Endothelial cell of umbilical vein (primary cell): Measurements from ENCODE around the gene ZNF385B. TPM values are rescaled to one million over a fixed set of nuclear protein-coding genes. Genes with fewer than 3 reads are reported as not detected.

Experiments used
- BruUV-seq: library from RNA; stranded (reverse); fragments of 400-500 nt; replicated peaks from 2 replicates; lab custom pipeline; 2021; lab: Mats Ljungman, UMichigan
- CTCF ChIA-PET: fragments of 300-600, 350-600 bp; sonication (Branson Sonifier 250); formaldehyde crosslinking; loops from one replicate; lab custom pipeline; 2021; ENCODE audit warnings: antibody characterized with exemption, inconsistent platforms; lab: Charles Lee
- POLR2A ChIA-PET: fragments of 300-600, 350-600 bp; sonication (Branson Sonifier 250); formaldehyde crosslinking; loops from one replicate; lab custom pipeline; 2021; ENCODE audit warnings: antibody characterized with exemption, inconsistent platforms; lab: Charles Lee
- DNase-seq: peaks from one replicate; pipeline ENCODE4 v3.0.0-alpha.2; 2011; ENCODE audit warnings: low read depth, low spot score
- FAIRE-seq: peaks from 2 replicates; lab custom pipeline; 2011; peaks lifted over from hg19 to GRCh38; lab: Jason Lieb, UNC
- H2AFZ ChIP-seq: 2 replicates; pipeline ENCODE4 v1.6.0; 2012; ENCODE audit warnings: low read depth, low read length, control low read depth, inconsistent platforms
- H3K27ac ChIP-seq: 2 replicates; pipeline ENCODE4 v1.5.1; 2011; ENCODE audit warnings: low read depth, mild to moderate bottlenecking, control low read depth, low read length, moderate library complexity; ENCODE audit not compliant: insufficient read depth
- H3K27me3 ChIP-seq, 2 experiments: 2 replicates each; pipeline versions ENCODE4 v1.6.0 to v1.6.1; 2011; ENCODE audit warnings: low read length in 2 of 2, mixed read lengths in 1 of 2; ENCODE audit not compliant: control insufficient read depth in 2 of 2, insufficient read depth in 2 of 2
- H3K36me3 ChIP-seq, 2 experiments: 2 replicates in 1 of 2; 3 replicates in 1 of 2; pipeline ENCODE4 v1.5.1; 2011; ENCODE audit warnings: low read length in 2 of 2, mild to moderate bottlenecking in 1 of 2, moderate library complexity in 1 of 2; ENCODE audit not compliant: control insufficient read depth in 2 of 2, insufficient read depth in 2 of 2; ENCODE audit errors: extremely low read depth in 1 of 2
- H3K4me1 ChIP-seq: 3 replicates; pipeline ENCODE4 v1.5.1; 2011; ENCODE audit warnings: mild to moderate bottlenecking, low read length; ENCODE audit not compliant: control insufficient read depth, insufficient read depth; ENCODE audit errors: extremely low read depth
- H3K4me2 ChIP-seq: 2 replicates; pipeline ENCODE4 v1.6.1; 2011; ENCODE audit warnings: low read length, control low read depth, mixed read lengths; ENCODE audit not compliant: insufficient read depth
- H3K4me3 ChIP-seq, 3 experiments: fragments of 200-600 bp in 1 of 3; sonication (generic), shearing (Covaris generic) in 1 of 3; replicated peaks in 1 of 3; 2 replicates each; pipeline ENCODE4 v1.5.1; 2011 to 2016; ENCODE audit warnings: control low read depth in 3 of 3, low read length in 3 of 3, mild to moderate bottlenecking in 2 of 3, inconsistent platforms in 1 of 3, low read depth in 1 of 3, moderate library complexity in 1 of 3; ENCODE audit not compliant: insufficient read depth in 1 of 3
- H3K79me2 ChIP-seq: 2 replicates; pipeline ENCODE4 v1.6.0; 2012; ENCODE audit warnings: low read length, inconsistent platforms; ENCODE audit not compliant: control insufficient read depth, insufficient read depth
- H3K9ac ChIP-seq: replicated peaks from 2 replicates; pipeline ENCODE3; 2011; ENCODE audit warnings: low read length, control low read depth; ENCODE audit not compliant: insufficient read depth; ENCODE audit errors: extremely low read depth
- H3K9me1 ChIP-seq: replicated peaks from 3 replicates; pipeline ENCODE4 v1.6.0; 2011; ENCODE audit warnings: mild to moderate bottlenecking, low read length; ENCODE audit not compliant: control insufficient read depth, insufficient read depth; ENCODE audit errors: extremely low read depth
- H3K9me3 ChIP-seq: replicated peaks from 2 replicates; pipeline ENCODE4 v1.5.1; 2012; ENCODE audit warnings: low read length, inconsistent platforms; ENCODE audit not compliant: control insufficient read depth, insufficient read depth
- H4K20me1 ChIP-seq: replicated peaks from 2 replicates; pipeline ENCODE3; 2011; ENCODE audit warnings: mild to moderate bottlenecking, low read length; ENCODE audit not compliant: control insufficient read depth, insufficient read depth; ENCODE audit errors: extremely low read depth
- EZH2 ChIP-seq: IDR thresholded peaks from 2 replicates; pipeline ENCODE4 v1.6.1; 2012; ENCODE audit warnings: borderline replicate concordance, low read depth, mild to moderate bottlenecking, moderate library complexity, low read length, inconsistent platforms; ENCODE audit not compliant: severe bottlenecking
- FOS ChIP-seq: IDR thresholded peaks from 2 replicates; pipeline ENCODE4 v1.6.1; 2011; ENCODE audit warnings: mild to moderate bottlenecking, low read length, moderate library complexity, borderline replicate concordance; ENCODE audit not compliant: insufficient read depth
- GATA2 ChIP-seq: IDR thresholded peaks from 2 replicates; pipeline ENCODE4 v1.7.0; 2011; ENCODE audit warnings: low read depth, mild to moderate bottlenecking, moderate library complexity, mixed read lengths, low read length; ENCODE audit not compliant: insufficient read length, insufficient read depth
- JUN ChIP-seq: IDR thresholded peaks from 2 replicates; pipeline ENCODE4 v1.6.1; 2011; ENCODE audit warnings: borderline replicate concordance, low read depth; ENCODE audit not compliant: insufficient read length, insufficient read depth
- MYC ChIP-seq: IDR thresholded peaks from one replicate; pipeline ENCODE4 v1.6.1; 2011; ENCODE audit warnings: mild to moderate bottlenecking, low read depth, low read length
- POLR2A ChIP-seq: IDR thresholded peaks from 2 replicates; pipeline ENCODE4 v1.6.1; 2012; ENCODE audit warnings: low read depth, mild to moderate bottlenecking, control low read depth, low read length
- POLR2AphosphoS5 ChIP-seq: IDR thresholded peaks from 2 replicates; pipeline ENCODE4 v1.6.1; 2012; ENCODE audit warnings: low read depth, mild to moderate bottlenecking, control low read depth, low read length, moderate library complexity; ENCODE audit not compliant: insufficient read depth
- dilution Hi-C: fragments of 300-500 bp; cut with MboI; formaldehyde crosslinking; loops from one replicate; pipeline ENCODE4 v1.15.0; 2019; ENCODE audit warnings: low sequenced_read_pairs; ENCODE audit not compliant: extremely low pct_ligation_motif_present
- intact Hi-C: fragments of 100-400 bp; cut with micrococcal nuclease; formaldehyde crosslinking; loops from one replicate; pipeline ENCODE4 v1.10.0; 2022
- polyA plus RNA-seq, 4 experiments: library from polyadenylated mRNA; depleted of rRNA in 3 of 4; stranded (reverse) in 3 of 4; unstranded in 1 of 4; fragments of >200 nt; gene quantifications; 2 replicates each; pipeline versions ENCODE4 v1.2.1 to v1.2.3, GENCODE V29; 2011 to 2012; ENCODE audit warnings: missing spikeins in 1 of 4
- total RNA-seq: library from RNA; stranded (reverse); gene quantifications from 2 replicates; pipeline ENCODE4 v1.2.3, GENCODE V29; 2021
- TF ChIP-seq, protein P1 (sequence below): IDR thresholded peaks from 2 replicates; pipeline ENCODE4 v1.6.1; 2011; ENCODE audit not compliant: insufficient read depth, insufficient read length
- TF ChIP-seq, protein P2 (sequence below), 2 donors: IDR thresholded peaks; 1 replicate in 1 of 2; 2 replicates in 1 of 2; pipeline ENCODE4 v1.5.1; 2011; ENCODE audit warnings: low read length in 2 of 2, mild to moderate bottlenecking in 2 of 2, moderate library complexity in 2 of 2, control low read depth in 1 of 2, inconsistent platforms in 1 of 2, low read depth in 1 of 2; ENCODE audit not compliant: insufficient read depth in 1 of 2; ENCODE audit errors: extremely low read depth in 1 of 2

The ZNF385B gene
- total and polyA plus RNA-seq, 2 donors (not counting 3 experiments of a cell fraction or from before 2014, with no cell fraction given): not detected

DNA sequence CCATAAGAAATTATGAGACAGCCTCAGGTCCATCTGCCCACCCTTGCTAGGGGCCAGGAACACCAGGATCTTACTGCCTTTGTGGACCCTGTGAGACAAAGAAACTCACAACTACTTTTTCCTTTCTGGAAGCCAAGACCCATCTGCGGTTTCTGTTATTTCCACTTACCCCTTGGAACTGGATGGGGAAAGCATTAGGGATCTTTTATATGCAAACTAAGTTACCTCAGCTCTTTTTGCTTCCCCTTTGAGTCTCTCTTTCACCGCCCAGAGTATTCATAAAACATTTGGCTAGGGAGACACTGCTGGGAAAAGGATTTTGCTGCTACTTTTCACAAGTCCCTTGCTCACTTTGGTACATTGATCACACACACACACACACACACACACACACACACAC lies 95.7 kb downstream of the ZNF385B start:
- no peaks in the 10 kb centered on the region for H3K36me3 ChIP-seq
- intact Hi-C loops: no loop called here
- no peaks in the 10 kb centered on the region for H3K9me1 ChIP-seq
- FAIRE-seq (no peak), DNase-seq (no peak)
- no peaks in the 10 kb centered on the region for H3K79me2 ChIP-seq
- CTCF ChIA-PET: interaction anchor here (1.4 kb wide), 1 partner anchor 355 kb away, joined by 4 read pairs; no protein-coding TSS in a partner anchor
- H4K20me1 ChIP-seq: no peaks in the 10 kb centered on the region
- no peak overlapping the region for H3K4me3 ChIP-seq
- dilution Hi-C loops: no loop called here
- no peak for TF ChIP-seq FOS
- TF ChIP-seq EZH2: no peak
- TF ChIP-seq, protein P1, sequence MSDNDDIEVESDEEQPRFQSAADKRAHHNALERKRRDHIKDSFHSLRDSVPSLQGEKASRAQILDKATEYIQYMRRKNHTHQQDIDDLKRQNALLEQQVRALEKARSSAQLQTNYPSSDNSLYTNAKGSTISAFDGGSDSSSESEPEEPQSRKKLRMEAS: no peak
- no peak for TF ChIP-seq GATA2
- TF ChIP-seq, protein P2, sequence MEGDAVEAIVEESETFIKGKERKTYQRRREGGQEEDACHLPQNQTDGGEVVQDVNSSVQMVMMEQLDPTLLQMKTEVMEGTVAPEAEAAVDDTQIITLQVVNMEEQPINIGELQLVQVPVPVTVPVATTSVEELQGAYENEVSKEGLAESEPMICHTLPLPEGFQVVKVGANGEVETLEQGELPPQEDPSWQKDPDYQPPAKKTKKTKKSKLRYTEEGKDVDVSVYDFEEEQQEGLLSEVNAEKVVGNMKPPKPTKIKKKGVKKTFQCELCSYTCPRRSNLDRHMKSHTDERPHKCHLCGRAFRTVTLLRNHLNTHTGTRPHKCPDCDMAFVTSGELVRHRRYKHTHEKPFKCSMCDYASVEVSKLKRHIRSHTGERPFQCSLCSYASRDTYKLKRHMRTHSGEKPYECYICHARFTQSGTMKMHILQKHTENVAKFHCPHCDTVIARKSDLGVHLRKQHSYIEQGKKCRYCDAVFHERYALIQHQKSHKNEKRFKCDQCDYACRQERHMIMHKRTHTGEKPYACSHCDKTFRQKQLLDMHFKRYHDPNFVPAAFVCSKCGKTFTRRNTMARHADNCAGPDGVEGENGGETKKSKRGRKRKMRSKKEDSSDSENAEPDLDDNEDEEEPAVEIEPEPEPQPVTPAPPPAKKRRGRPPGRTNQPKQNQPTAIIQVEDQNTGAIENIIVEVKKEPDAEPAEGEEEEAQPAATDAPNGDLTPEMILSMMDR (IDR thresholded peaks at IDR 0.05; ENCODE audit: extremely low read depth in 1 of 2, insufficient read depth in 1 of 2, low read depth in 1 of 2, low read length in 2 of 2): no peak
- H2AFZ ChIP-seq: no peak overlapping the region
- H3K27ac ChIP-seq: no peak overlapping the region
- no peaks in the 10 kb centered on the region for H3K9me3 ChIP-seq
- H3K9ac ChIP-seq: no peak overlapping the region
- POLR2A ChIA-PET: no interaction called here
- no peaks in the 10 kb centered on the region for H3K27me3 ChIP-seq
- H3K4me2 ChIP-seq: no peak overlapping the region
- BruUV-seq: no TSS peak
- no peaks in the 10 kb centered on the region for H3K4me1 ChIP-seq

DNA sequence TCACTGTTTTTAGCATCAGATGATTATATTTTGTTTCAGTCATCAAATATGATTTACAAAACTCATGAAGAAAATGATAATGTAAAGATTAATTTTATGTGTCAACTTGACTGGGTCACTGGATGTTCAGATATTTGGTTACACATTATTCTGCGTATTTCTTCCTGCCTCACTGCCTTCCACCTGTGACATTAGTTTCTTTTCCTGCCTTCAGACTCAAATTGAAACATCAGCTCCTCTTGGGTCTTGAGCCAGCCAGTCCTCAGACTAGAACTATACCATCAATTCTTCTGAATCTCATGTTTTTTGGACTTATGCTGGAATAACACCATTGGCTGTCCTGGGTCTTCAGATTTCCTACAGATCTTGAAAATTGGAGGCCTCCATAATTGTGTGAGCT lies 96.7 kb downstream of the ZNF385B start:
- Histone ChIP-seq H2AFZ (no peak overlapping the region), H3K4me1 (no peaks in the 10 kb centered on the region), H3K27me3 (no peaks in the 10 kb centered on the region), H3K4me3 (no peak overlapping the region), H3K79me2 (no peaks in the 10 kb centered on the region), H3K36me3 (no peaks in the 10 kb centered on the region), H3K9me1 (no peaks in the 10 kb centered on the region), H3K9me3 (no peaks in the 10 kb centered on the region), H3K27ac (no peak overlapping the region), H3K4me2 (no peak overlapping the region), H4K20me1 (no peaks in the 10 kb centered on the region), H3K9ac (no peak overlapping the region)
- DNase-seq (no peak), FAIRE-seq (no peak)
- ChIA-PET POLR2A (no interaction called here), CTCF (interaction anchor here (1.4 kb wide), 1 partner anchor 354 kb away, joined by 4 read pairs; no protein-coding TSS in a partner anchor)
- intact Hi-C loops: no loop called here
- BruUV-seq: no TSS peak
- TF ChIP-seq GATA2: no peak
- TF ChIP-seq, protein P1: no peak
- TF ChIP-seq POLR2AphosphoS5: no peak
- no peak for TF ChIP-seq MYC
- TF ChIP-seq POLR2A: no peak
- no peak for TF ChIP-seq JUN
- TF ChIP-seq, protein P2 (IDR thresholded peaks at IDR 0.05; ENCODE audit: extremely low read depth in 1 of 2, insufficient read depth in 1 of 2, low read depth in 1 of 2, low read length in 2 of 2): no peak
- TF ChIP-seq EZH2: no peak
- TF ChIP-seq FOS: no peak
- dilution Hi-C loops: no loop called here
